NCI-H1417 treated with DMSO at 0.1 percent for 48 hours (cell line): ENCODE data around the gene EI24.
"Not testable (repeated sequence)": the region's sequence is repeated elsewhere in the genome, so short reads cannot be mapped to it uniquely, and the experiment has no call there.

Experiments used
- DNase-seq: peaks from one replicate; lab custom pipeline; 2025; lab: John Stamatoyannopoulos, UW

Gene EI24

DNA sequence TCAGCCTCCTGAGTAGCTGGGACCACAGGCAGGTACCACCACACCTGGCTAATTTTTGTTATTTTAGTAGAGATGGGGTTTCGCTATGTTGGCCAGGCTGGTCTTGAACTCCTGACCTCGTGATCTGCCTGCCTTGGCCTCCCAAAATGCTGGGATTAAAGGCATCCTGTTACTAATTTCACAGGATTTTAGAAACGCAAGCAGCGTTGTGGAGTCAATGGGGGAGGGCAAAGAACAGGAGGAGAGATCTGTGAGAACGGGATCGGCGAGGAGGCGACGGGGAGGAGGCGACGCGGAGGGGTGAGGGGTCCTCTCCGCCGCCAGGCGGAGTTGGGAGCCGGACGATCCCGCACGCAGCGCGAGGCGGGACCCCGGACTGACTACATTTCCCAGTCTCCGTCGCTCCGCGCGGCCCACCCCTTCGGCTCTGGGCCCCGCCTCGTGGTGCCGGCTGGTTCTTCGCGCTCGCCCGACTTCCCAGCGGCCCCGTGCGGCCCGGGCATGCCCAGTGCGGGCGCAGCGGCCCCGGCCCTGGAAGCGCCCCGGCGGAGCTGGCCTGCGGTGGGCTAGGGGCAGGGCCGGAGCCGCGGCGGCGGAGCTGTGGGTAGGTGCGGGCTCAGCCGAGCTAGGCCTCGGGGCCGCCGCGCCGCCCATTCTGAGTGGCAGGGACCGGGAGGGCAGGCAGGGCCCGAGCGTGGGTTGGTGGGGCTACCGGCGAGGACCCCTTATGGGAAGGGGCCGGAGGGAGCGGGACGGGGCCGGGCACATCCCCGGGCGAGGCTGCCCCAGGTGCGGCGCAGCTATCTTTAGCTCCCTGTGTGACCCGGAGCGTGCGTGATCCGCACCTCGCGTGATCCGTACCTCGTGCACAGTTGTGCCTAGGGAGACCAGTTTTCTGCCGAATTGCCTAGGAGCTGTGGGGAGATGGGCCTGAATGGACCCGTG lies at the start of gene EI24:
Gene EI24, plus strand, starts transcription at position 508 of the 945 bp plus-strand sequence. CDS start 3,051 bp downstream, outside the sequence.
- DNase-seq, result peak; percentile 34

DNA sequence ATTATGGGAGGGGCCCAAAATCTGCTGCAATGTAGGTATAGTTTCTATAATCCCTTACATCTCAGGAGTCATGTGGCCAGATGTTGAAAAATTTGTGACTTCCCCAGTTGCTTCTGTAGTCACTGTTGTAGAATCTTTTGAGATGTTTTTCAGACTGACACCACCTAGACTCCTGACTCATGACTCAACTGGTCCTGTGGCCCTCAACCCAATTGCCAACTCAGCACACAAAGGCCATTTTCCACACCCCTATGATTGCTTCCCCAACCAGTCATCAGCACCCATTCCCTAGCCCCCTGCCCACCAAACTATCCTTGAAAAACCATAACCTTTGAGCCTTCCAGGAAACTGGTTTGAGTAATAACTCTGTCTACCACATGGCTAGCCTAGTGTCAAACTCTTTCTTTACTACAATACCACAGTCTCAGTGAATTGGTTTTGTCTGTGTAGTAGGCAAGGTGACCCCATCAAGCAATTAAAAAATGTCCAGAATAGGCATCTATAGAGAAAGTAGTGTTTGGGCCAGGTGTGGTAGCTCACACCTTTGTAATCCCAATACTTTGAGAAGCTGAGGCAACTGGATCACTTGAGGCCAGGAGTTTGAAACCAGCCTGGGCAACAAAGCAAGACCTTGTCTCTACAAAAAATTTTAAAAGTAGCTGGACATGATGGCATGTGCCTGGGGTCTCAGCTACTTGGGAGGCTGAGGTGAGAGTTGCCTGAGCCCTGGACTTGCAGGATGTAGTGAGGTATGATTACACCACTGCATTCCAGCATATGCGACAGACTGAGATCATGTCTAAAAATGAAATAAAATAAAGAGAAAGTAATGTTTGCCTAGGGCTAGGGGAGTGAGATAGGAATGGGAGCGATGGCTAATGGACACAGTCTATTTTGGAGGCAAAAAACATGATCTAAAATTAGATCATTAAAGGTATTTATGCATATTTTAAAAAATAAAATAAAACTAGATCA lies 49.1 kb upstream of the EI24 start:
- no peak for DNase-seq

DNA sequence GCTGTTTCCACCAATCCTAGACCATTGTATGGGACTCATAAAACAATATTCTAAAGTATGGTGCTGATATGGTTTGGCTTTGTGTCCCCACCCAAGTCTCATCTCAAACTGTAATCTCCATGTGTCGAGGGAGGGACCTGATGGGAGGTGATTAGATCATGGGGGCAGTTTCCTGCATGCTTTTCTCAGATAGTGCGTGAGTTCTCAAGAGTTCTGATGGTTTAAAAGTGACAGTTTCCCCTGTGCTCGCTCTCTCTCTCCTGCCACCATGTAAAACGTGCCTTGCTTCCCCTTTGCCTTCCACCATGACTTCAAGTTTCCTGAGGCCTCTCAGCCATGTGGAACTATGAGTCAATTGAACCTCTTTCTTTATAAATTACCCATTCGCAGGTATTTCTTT lies 44.0 kb upstream of the EI24 start:
- no peak for DNase-seq

DNA sequence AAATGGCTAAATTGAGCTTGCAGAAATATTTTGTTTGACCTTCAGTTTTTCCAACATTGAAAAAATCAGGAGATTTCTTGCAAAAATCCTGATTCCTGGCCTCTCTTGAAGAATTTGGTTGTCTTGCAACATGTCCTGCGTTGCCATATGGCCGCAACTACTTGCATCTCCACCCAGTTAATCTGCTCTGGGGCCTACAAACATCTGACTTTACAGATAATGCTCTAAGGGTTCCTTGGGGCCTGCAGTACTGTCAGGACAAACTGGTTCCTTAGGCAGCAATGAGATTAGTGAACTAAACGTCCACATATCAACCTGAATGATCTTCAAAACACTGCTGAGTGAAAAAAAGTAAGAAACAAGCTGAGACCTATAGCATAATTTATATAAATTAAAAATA lies 36.6 kb upstream of the EI24 start:
- DNase-seq, result no peak

DNA sequence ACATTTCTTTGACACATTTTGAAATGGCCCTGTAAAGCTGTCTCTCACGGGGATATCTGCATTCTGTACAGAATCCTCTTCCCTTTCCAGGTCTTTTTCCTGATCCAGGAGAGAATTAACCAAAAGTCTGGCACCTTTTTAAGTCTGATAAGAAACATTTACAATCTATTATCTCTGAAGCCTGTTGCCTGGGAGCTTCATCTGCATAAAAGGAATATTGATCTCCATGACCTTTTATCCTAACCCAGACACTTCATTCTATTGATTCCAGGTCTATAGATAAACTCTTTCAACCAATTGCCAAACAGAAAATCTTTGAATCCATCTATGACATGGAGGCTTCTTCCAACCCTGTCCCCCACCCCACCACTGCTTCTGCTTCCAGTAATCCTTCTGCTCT lies 33.7 kb upstream of the EI24 start:
- DNase-seq, result no peak

DNA sequence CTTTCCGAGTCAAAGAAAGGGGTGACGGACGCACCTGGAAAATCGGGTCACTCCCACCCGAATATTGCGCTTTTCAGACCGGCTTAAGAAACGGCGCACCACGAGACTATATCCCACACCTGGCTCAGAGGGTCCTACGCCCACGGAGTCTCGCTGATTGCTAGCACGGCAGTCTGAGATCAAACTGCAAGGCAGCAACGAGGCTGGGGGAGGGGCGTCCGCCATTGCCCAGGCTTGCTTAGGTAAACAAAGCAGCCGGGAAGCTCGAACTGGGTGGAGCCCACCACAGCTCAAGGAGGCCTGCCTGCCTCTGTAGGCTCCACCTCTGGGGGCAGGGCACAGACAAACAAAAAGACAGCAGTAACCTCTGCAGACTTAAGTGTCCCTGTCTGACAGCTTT lies 32.4 kb upstream of the EI24 start:
- not testable (repeated sequence) for DNase-seq

DNA sequence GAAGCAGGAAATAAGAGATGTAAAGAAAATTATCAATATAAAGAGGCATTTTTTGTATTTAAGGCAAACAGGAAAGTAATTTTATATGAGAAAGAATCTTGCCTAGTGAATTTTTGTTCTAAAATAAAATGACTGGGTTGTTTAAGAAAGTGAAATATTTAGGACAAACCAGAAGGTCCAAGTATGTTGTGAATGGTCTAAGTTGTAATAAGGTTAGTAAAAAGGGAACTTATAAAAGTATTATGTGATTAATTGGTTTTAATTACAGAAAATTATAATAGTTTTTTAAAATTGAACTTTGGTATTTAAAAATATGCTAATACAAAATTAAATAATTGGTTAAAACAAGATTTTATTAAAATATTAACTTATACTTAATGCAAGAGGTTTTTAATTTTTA lies 26.6 kb upstream of the EI24 start:
- no peak for DNase-seq

DNA sequence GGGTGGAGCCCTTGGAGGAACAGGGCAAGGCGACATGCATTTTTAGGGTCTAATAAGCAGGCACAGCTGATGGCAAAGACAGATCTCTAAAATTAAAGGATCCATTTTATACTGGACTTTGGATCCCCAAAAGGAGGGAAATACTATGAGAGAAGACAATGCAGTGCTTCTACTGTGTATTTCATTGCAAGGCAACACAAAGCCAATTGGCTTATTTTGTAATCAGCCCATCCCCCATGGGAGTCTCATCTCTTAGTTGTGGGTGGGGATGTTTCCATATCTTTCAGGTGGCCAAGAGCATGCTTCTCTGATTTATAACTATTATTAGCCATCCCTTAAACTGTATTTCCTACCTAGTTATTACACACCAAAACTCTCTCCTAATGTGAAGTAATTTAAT lies 18.5 kb upstream of the EI24 start:
- DNase-seq, result no peak

DNA sequence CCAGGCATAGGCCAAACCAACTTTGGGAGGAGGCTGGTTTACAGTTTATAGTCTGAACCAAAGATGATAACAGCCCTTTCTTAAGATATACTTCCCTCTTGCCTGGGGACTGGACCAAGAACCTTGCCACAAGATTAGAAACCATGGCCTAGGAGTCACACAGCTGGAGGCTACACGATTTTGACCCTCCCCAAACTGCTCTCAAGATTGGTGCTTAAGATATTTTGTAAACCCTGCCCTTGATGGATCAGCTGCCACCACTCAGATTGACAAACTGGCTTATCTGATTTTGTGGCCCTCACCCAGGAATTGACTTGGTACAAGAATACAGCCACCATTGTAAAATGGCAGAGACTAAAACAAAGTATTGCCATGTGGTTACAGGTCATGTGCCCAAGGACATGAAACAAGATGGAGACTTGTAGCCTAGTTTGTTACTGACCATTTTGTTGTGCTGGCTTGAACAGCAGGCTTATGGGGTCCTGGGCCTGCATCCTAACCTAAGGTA lies 17.4 kb upstream of the EI24 start:
- no peak for DNase-seq

DNA sequence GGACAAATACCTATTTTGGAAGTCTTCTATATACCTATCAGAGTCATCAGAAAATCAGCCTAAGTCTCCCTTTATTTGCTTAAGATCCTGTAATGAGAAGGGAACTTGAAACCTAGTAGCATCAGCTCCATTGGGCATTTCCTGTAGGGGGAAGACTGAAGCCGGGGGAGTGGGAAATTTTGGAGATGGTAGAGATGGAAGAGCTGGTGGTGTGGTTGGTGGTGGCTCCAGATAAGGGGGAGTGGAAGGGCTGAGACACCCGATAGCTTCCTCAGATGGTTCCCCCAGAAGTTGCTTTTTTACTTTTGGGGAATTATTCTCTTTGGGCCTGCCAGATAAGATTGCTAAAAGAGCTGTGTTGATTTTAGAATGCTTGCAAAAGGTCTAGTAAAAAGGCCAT lies 16.4 kb upstream of the EI24 start:
- DNase-seq, result no peak

DNA sequence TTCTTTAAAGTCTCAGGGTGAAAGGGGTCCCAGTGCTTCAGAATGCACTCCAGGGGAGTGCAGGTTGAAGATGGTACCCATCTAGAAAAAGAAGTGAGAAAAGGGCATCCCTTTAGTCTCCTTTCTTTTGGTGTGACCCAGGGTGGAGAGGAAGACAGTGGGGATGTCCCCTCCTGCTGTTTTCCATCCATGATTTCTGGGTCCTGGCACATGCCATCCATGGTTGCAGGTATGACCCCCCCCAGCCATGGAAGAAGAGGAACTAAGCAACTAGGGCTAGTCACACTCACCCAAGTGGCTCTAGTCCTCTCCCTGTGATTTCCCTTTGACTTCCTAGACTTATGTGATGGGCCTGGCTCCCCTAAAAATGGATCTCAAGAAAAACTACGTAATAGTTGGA lies 15.9 kb upstream of the EI24 start:
- DNase-seq, result no peak

DNA sequence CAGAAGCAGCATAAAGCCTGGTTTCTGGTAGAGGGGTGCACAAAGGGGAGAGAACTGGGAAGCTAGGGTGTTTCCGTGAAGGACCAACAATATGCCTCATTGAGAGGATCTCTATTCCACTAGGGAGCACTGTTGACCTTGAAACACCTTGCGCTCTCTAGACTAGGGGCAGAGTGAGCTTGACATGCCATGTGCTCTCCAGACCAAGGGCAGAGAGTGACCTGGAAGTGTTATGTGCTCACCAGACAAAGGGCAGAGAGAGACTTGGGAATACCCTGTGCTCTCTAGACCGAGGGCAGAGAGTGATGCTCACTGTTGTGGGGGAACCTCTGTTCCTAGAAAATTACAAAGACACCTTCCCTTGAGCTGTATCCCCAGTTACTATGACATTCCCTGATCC lies 15.2 kb upstream of the EI24 start:
- no peak for DNase-seq

DNA sequence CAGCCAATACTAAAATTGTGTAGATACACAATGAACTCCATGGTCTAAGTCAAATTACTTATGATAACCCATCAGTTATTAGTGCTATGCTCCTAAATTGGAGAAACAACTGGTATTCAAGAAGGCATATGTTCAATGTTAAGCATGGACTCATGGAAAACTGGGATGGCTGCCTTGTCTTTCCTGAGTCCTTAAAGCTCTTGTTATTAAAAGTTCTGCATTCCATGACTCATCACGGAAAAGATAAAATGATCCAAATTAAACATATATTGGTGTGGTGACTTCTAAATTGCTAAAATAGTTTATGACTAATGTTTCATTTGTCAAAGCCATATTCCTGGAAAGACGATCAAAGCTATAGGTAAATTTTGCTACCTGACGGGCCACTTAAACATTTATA lies 9.4 kb upstream of the EI24 start:
- DNase-seq, result no peak

DNA sequence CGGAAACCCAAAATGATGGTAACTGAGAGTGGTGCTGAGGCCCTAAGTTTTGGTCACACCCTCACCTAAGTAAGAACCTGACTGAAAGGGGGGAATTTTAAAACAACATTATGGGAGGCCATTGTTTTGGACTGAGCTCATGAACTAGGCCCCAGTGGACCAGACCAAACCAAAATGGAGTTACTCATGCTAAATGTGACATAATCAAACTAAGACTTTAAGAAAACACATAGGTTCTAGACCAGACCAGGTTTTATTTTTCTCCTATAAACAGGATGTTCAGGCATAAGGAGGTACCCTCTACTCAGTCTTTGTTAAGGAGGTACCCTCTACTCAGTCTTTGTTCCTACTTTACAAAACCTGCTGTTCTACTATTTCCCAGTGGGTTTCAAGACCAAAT lies 7.4 kb upstream of the EI24 start:
- DNase-seq, result no peak

DNA sequence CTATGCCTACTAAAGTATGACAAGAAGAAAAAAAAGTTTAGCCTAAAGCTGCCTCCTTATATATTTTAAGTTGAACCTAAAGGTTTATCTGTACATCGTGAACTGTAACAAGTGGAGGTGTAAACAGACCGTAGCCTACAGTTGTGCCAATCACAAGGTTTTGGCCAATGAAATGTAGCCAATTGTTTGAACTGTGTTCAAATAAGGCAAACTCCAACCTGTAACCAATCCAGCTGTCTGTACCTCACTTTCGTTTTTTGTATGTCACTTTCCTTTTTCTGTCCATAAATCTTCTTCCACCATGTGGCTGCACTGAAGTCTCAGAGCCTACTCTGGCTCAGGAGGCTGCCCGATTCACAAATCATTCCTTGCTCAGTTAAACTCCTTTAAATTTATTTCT lies 6.8 kb upstream of the EI24 start:
- no peak for DNase-seq

DNA sequence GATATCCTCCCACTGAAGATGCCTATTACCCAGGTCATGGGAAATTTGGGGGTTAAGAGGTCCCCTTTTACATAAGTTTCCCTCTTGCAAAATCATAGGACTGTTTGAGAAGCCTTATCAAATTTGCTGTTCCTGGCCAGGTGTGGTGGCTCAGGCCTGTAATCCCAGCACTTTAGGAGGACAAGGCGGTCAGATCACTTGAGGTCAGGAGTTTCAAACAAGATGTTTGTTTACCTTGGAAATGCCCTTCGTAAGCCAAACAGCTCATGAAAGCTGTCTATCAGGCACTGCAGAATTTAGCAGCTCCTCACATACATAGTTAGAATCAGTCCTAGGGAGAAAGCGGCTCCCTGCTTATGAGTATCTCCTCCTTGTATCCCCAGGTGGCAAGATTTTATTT lies 4.9 kb upstream of the EI24 start:
- no peak for DNase-seq

DNA sequence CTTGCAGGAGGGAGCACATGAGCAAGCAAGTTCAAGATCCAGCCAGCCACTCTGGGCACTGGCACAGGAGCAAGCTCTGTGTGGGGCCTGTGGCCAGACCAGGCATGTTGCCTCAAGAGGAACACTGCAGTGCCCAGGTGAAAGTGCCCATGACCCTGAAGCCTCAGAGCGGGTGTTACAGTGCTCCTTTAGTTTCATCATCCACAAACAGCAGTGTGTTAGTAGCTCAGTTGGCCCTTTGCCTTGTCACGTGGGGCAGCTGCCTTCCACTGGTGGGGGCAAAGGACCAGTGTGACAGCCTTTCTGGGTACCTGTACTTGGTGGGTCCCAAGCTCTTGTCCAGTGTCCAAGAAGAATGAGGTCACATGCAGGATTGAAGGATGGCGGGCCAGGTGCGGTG lies 3.0 kb upstream of the EI24 start:
- no peak for DNase-seq

DNA sequence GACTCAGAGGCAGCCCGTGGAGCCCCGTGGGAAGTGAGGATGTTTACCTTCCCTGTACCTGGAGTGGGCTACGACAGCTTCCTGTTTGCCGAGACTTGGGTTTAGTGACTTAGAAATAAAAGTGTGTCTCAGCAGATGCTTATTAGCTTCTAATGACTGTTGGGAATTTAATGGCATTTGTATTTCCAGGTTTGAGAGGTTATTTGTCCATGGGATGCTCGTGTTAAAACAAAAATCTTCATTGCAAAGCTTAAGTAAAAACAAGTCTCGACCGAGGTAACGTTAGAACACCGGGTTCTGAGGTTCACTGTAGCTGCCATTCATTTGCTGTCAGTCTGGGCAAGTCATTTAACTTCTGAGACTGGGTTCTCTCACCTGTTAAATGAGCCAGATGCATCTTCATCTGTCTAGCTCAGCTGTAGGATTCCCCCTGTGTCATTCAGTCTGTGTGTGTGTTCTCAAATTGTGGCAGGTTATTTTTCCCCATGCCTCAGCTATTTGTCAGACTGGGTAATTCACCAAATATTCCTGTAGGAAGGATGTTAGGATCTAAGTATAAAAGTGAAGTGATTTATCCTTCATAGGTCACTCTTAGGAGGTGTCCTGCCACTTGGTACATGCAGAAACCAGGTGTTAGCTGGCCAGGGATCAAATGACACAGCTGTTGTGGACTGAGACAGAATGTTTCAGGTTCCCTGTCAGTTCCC lies 791 bp downstream of the EI24 start:
- no peak for DNase-seq

DNA sequence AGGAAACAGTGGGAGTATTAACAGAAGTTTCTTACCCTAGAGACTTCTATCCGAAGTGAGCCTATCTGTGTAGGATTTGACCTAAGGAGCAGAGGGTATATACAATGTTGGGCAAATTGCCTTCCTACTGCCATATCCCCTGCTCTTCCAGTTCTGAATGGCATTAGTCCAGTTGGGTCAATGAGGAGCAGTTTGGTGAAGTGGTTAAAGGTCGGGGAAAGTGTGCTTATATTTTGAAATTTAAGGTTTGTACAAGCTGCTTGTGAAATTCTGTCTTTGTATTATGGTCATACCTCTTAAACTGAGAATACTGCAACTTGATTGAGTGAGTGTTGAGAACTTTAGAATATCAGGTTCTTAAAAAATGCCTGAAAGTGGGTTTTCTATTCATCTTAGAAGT lies 1.7 kb downstream of the EI24 start:
- DNase-seq, result no peak

DNA sequence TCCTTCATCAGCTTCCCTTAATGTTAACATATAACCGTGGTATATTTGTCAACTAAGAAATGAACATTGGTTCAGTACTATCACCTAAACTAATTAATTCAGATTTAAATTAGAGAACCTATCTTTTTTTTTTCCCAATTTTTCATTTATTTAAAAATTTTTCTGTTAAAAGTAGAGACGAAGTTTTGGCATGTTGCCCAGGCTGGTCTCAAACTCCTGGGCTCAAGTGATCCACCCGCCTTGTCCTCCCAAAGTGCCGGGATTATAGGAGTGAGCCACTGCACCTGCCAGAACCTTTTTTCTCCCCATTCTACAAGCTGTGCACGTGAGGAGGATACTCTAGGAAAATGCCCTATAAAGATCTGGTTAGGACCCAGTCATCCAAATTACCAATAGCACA lies 3.6 kb downstream of the EI24 start:
- no peak for DNase-seq

DNA sequence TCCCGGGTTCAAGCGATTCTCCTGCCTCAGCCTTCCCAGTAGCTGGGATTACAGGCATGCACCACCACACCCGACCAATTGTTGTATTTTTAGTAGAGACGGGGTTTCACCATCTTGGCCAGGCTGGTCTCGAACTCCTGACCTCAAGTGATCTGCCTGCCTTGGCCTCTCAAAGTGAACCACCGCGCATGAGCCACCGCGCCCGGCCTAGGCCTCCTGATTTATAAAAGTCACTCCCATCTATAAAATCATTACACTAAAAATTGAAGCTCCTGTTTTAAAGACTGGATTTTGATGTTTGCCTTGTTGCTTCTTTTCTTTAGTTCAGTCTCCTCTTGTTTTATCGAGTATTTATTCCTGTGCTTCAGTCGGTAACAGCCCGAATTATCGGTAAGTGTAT lies 7.9 kb downstream of the EI24 start:
- DNase-seq, result not testable (repeated sequence)

DNA sequence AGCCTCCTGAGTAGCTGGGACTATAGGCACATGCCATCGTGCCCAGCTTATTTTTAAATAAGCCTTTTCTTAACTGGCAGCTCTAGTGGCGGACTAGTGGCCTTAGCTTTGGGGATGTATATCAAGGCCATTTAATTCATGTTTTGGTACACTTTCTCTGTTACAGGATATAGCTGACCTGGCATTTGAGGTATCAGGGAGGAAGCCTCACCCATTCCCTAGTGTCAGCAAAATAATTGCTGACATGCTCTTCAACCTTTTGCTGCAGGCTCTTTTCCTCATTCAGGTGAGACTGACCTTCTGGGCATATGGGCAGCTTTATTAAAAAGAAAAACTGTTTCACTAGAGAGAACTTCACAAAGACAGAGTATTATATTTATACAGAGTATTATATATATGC lies 9.5 kb downstream of the EI24 start:
- DNase-seq, result no peak
